SK-N-SH treated with all-trans-retinoic acid at 6 μM for 48 hours (cell line): ENCODE data around the gene TANGO2.

Experiments used
- CREB5 ChIP-seq: fragments of 250-450 bp; sonication (Bioruptor Pico); IDR thresholded peaks from 2 replicates; pipeline ENCODE4 v1.5.1; 2020; ENCODE audit warnings: low read depth, mild to moderate bottlenecking, moderate library complexity
- ESRRG ChIP-seq: fragments of 250-450 bp; sonication (Bioruptor Pico); IDR thresholded peaks from 2 replicates; pipeline ENCODE4 v1.6.1; 2021; ENCODE audit warnings: mild to moderate bottlenecking
- PATZ1 ChIP-seq: fragments of 250-450 bp; sonication (Bioruptor Pico); IDR thresholded peaks from 2 replicates; pipeline ENCODE4 v1.8.0; 2020; ENCODE audit warnings: mild to moderate bottlenecking, moderate library complexity, borderline replicate concordance
- ZFP3 ChIP-seq: fragments of 250-450 bp; sonication (Bioruptor Pico); IDR thresholded peaks from 2 replicates; pipeline ENCODE4 v1.5.0; 2020; ENCODE audit warnings: mild to moderate bottlenecking, moderate library complexity
- ZFP30 ChIP-seq: fragments of 450-650 bp; formaldehyde crosslinking; IDR thresholded peaks from 2 replicates; pipeline ENCODE4 v1.5.0; 2022; ENCODE audit warnings: mild to moderate bottlenecking, moderate library complexity
- ZNF565 ChIP-seq: fragments of 450-650 bp; formaldehyde crosslinking; conservative IDR thresholded peaks from 2 replicates; pipeline ENCODE4 v1.5.0; 2020; ENCODE audit warnings: low read depth, mild to moderate bottlenecking, moderate library complexity
- ZNF70 ChIP-seq: fragments of 450-650 bp; formaldehyde crosslinking; IDR thresholded peaks from 2 replicates; pipeline ENCODE4 v1.5.0; 2020; ENCODE audit warnings: mild to moderate bottlenecking, moderate library complexity
- ZNF8 ChIP-seq: fragments of 450-650 bp; formaldehyde crosslinking; IDR thresholded peaks from 2 replicates; pipeline ENCODE4 v1.5.0; 2020; ENCODE audit warnings: mild to moderate bottlenecking, moderate library complexity

- TF ChIP-seq ESRRG (CRISPR knock-in tag) (no peak), ZNF8 (CRISPR knock-in tag) (no peak), ZNF70 (CRISPR knock-in tag) (no peak), CREB5 (CRISPR knock-in tag) (no peak), ZFP3 (CRISPR knock-in tag) (no peak), ZFP30 (CRISPR knock-in tag) (no peak), ZNF565 (CRISPR knock-in tag) (no peak), PATZ1 (CRISPR knock-in tag) (no peak)
Observed at GRCh38 chr22:19990188-19990587, 30.7 kb upstream of the TANGO2 start.
